GM10266 (cell line): ENCODE data around the gene PKP1.

Experiments used
- DNase-seq: peaks from one replicate; pipeline ENCODE4 v3.0.0; 2012; ENCODE audit errors: extremely low spot score
- TF ChIP-seq, protein P1 (sequence below): IDR thresholded peaks from 2 replicates; pipeline ENCODE4 v1.5.1; 2012; ENCODE audit warnings: mild to moderate bottlenecking, low read depth; ENCODE audit not compliant: control insufficient read depth, insufficient read depth; ENCODE audit errors: missing control alignments

PKP1 gene

GRCh38 chr1:201374364-201374763 is 91.1 kb downstream of the PKP1 start:
- DNase-seq = no peak
- TF ChIP-seq, protein P1, sequence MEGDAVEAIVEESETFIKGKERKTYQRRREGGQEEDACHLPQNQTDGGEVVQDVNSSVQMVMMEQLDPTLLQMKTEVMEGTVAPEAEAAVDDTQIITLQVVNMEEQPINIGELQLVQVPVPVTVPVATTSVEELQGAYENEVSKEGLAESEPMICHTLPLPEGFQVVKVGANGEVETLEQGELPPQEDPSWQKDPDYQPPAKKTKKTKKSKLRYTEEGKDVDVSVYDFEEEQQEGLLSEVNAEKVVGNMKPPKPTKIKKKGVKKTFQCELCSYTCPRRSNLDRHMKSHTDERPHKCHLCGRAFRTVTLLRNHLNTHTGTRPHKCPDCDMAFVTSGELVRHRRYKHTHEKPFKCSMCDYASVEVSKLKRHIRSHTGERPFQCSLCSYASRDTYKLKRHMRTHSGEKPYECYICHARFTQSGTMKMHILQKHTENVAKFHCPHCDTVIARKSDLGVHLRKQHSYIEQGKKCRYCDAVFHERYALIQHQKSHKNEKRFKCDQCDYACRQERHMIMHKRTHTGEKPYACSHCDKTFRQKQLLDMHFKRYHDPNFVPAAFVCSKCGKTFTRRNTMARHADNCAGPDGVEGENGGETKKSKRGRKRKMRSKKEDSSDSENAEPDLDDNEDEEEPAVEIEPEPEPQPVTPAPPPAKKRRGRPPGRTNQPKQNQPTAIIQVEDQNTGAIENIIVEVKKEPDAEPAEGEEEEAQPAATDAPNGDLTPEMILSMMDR = no peak

DNA sequence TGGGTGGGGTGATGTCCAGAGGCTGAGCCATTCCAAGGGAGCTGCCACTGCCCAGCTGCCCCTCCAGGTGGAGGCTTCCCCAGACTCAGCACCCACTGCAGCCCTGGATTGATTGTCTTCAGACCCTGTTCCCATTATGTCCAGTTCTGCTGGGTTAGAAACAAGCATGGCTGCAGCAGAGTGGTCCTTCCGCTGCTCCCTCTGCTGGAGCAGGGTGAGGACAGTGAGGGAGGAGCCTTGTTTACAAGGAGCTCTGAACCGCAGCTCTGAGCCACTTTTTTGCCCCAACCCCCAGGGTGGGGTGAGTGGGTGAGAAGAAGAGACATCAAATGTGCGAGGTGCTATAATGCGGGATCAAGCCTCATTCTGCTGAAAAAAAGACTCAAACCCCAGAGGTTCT is 91.9 kb downstream of the PKP1 start:
- DNase-seq = no peak
- TF ChIP-seq, protein P1 = no peak

DNA sequence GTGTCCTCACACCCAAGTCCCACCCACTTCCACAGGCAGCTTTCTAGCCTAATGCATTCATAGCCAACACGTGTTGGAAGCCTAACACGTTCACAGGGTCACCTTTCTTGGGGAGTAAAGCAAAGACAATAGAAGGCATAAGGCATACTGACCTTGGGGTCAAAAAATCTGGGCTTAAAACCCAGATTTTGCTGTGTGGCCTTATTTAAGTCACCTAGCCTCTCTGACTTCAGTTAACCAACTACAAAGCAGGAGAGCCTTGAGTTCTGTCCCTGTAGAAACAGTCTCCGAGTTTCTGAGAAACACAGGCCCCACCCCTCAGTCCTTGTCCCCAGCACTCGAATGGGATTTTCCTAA is 92.8 kb downstream of the PKP1 start:
- TF ChIP-seq, protein P1 = no peak
- DNase-seq = no peak

GRCh38 chr1:201376464-201377374 is 93.4 kb downstream of the PKP1 start:
- TF ChIP-seq, protein P1 = peak; percentile 67
- DNase-seq = peak; percentile 63

DNA sequence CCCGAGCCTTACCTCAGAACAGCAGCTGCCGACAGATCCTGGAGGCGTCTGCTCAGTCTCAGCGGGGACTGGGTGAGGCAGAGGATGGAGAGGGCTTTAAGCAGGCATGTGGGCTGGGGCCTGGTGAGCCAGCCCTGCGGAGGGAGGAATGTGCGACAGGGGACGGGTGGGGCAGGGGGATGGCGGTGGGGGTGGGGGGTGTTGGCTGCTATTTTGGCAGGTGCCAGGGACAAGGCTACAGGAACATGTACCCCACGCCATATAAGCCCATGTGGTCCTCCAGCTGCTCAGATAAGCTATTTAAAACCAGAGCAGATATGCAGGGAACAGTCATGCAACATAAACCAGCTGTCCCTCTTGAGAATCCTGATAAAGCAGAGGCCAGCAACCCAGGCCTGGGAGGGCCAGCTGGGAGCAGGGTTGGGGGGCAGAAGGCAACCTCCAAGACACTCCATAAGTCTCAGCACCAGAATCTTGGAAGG is 94.3 kb downstream of the PKP1 start, which contains the start of gene TNNT2:
Gene TNNT2 (minus strand): TSS at position 70 of the 482 bp plus-strand sequence. CDS start 4,426 bp downstream, outside the sequence.
- no peak for DNase-seq
- TF ChIP-seq, protein P1 = no peak

GRCh38 chr1:201378804-201379203 is 95.5 kb downstream of the PKP1 start:
- TF ChIP-seq, protein P1 = no peak
- DNase-seq = no peak

DNA sequence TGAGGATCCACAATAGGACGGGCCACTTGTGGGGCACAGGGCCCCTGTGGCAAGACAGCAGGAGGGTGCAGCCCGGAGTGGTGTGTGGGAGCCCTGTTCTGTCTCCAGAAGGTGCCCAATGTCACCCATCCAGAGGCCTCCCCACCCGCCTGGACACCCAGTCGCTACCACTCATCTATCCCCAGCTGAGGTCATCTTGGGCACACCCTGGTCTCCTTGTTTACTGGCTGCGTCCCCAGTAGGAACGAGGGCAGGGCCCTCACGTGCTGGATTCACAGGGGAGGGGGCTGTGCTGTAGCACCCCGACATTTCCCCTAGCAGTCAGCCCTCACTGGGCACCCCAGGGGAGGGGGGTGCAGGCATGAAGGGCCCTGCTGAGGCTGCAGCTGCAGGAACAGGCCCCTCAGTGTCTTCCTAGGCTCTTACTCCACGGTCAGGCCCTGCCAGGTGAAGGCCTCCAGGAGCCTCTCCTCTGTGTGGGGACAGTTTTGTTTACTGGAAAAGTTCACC is 96.5 kb downstream of the PKP1 start:
- TF ChIP-seq, protein P1 = no peak
- DNase-seq = no peak
